CD4-positive, alpha-beta T cell treated with Interleukin-10 for 1 hour (primary cell): Measurements from ENCODE around the gene RNASE11.
"Not testable (repeated sequence)": the region's sequence is repeated elsewhere in the genome, so short reads cannot be mapped to it uniquely, and the experiment has no call there.

Source experiments
- DNase-seq: peaks from one replicate; pipeline ENCODE4 v3.0.0-alpha.2; 2020

The RNASE11 gene

GRCh38 chr14:20578325-20578724, 9.5 kb downstream of the RNASE11 start:
- no peak for DNase-seq

GRCh38 chr14:20572382-20572990, 15.3 kb downstream of the RNASE11 start:
- DNase-seq: not testable (repeated sequence)

- not testable (repeated sequence) for DNase-seq
Measured at GRCh38 chr14:20570720-20571119, 17.1 kb downstream of the RNASE11 start.

GRCh38 chr14:20569865-20570264, 17.9 kb downstream of the RNASE11 start:
- not testable (repeated sequence) for DNase-seq

GRCh38 chr14:20569066-20569465, 18.7 kb downstream of the RNASE11 start:
- no peak for DNase-seq

GRCh38 chr14:20568393-20568792, 19.4 kb downstream of the RNASE11 start:
- no peak for DNase-seq

- DNase-seq: not testable (repeated sequence)
Measured at GRCh38 chr14:20567199-20567598, 20.6 kb downstream of the RNASE11 start.

- DNase-seq: no peak
Measured at GRCh38 chr14:20564501-20564997, 23.3 kb downstream of the RNASE11 start.

GRCh38 chr14:20563971-20564370, 23.8 kb downstream of the RNASE11 start:
- no peak for DNase-seq

GRCh38 chr14:20560961-20561360, 26.8 kb downstream of the RNASE11 start, which contains the start of gene RNASE9:
Gene RNASE9, minus strand, starts transcription at chr14:20561047.
- DNase-seq: no peak

- no peak for DNase-seq
Measured at GRCh38 chr14:20559461-20559904, 28.3 kb downstream of the RNASE11 start.

- DNase-seq: no peak
Measured at GRCh38 chr14:20557212-20557542, 30.6 kb downstream of the RNASE11 start.

GRCh38 chr14:20556500-20557211, 31.1 kb downstream of the RNASE11 start:
- no peak for DNase-seq

- DNase-seq: no peak
Measured at GRCh38 chr14:20555845-20556244, 32.0 kb downstream of the RNASE11 start.

- DNase-seq: no peak
Measured at GRCh38 chr14:20553024-20553423, 34.8 kb downstream of the RNASE11 start.

- DNase-seq: no peak
Measured at GRCh38 chr14:20551606-20552005, 36.2 kb downstream of the RNASE11 start.

GRCh38 chr14:20550926-20551325, 36.9 kb downstream of the RNASE11 start:
- no peak for DNase-seq

GRCh38 chr14:20548414-20549158, 39.2 kb downstream of the RNASE11 start:
- DNase-seq: no peak

GRCh38 chr14:20546877-20547276, 40.9 kb downstream of the RNASE11 start:
- DNase-seq: no peak

- no peak for DNase-seq
Measured at GRCh38 chr14:20539906-20540305, 47.9 kb downstream of the RNASE11 start.
